Measurements from ENCODE around the gene FILIP1. TPM values are rescaled to one million over a fixed set of nuclear protein-coding genes. Genes with fewer than 3 reads are reported as not detected.

The FILIP1 gene
- total RNA-seq, 1 experiment from 2014 or later: 2.9 TPM

GRCh38 chr6:75384116-75384515 lies 109.5 kb downstream of the FILIP1 start:
- Mint-ChIP-seq H3K27ac (no peak overlapping the region), H3K4me3 (no peak overlapping the region), H3K36me3 (no peaks in the 10 kb centered on the region), H3K27me3 (ENCODE audit: low read depth) (no peaks in the 10 kb centered on the region), H3K4me1 (peaks cover 12% of the 10 kb centered on the region), H3K9me3 (0 out of 2 replicates have a peak, but pooled peaks cover 7% of the 10 kb centered on the region)
- ChIA-PET CTCF (interaction anchor here (1.2 kb wide), 1 partner anchor 100 kb away, joined by 3 read pairs; no protein-coding TSS in a partner anchor), POLR2A (interaction anchor here (0.5 kb wide), 1 partner anchor 139 kb away, joined by 3 read pairs; no protein-coding TSS in a partner anchor)
- TF ChIP-seq CBFB (CRISPR knock-in tag; IDR thresholded peaks at IDR 0.05; ENCODE audit: low read depth) (no peak), NR2C2 (CRISPR knock-in tag; IDR thresholded peaks at IDR 0.05) (no peak), MXD4 (CRISPR knock-in tag; IDR thresholded peaks at IDR 0.05; ENCODE audit: borderline replicate concordance) (no peak), ZNF219 (CRISPR knock-in tag; IDR thresholded peaks at IDR 0.05; ENCODE audit: borderline replicate concordance) (no peak), SMAD3 (CRISPR knock-in tag; IDR thresholded peaks at IDR 0.05; ENCODE audit: borderline replicate concordance) (no peak), RORB (CRISPR knock-in tag; IDR thresholded peaks at IDR 0.05) (no peak), ZNF532 (CRISPR knock-in tag; IDR thresholded peaks at IDR 0.05; ENCODE audit: borderline replicate concordance) (no peak)
- TF ChIP-seq, protein P1, sequence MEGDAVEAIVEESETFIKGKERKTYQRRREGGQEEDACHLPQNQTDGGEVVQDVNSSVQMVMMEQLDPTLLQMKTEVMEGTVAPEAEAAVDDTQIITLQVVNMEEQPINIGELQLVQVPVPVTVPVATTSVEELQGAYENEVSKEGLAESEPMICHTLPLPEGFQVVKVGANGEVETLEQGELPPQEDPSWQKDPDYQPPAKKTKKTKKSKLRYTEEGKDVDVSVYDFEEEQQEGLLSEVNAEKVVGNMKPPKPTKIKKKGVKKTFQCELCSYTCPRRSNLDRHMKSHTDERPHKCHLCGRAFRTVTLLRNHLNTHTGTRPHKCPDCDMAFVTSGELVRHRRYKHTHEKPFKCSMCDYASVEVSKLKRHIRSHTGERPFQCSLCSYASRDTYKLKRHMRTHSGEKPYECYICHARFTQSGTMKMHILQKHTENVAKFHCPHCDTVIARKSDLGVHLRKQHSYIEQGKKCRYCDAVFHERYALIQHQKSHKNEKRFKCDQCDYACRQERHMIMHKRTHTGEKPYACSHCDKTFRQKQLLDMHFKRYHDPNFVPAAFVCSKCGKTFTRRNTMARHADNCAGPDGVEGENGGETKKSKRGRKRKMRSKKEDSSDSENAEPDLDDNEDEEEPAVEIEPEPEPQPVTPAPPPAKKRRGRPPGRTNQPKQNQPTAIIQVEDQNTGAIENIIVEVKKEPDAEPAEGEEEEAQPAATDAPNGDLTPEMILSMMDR (IDR thresholded peaks at IDR 0.05): no peak
- TF ChIP-seq, protein P2, sequence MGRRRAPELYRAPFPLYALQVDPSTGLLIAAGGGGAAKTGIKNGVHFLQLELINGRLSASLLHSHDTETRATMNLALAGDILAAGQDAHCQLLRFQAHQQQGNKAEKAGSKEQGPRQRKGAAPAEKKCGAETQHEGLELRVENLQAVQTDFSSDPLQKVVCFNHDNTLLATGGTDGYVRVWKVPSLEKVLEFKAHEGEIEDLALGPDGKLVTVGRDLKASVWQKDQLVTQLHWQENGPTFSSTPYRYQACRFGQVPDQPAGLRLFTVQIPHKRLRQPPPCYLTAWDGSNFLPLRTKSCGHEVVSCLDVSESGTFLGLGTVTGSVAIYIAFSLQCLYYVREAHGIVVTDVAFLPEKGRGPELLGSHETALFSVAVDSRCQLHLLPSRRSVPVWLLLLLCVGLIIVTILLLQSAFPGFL (CRISPR knock-in tag; IDR thresholded peaks at IDR 0.05; ENCODE audit: borderline replicate concordance): no peak
- TF ChIP-seq, protein P3, sequence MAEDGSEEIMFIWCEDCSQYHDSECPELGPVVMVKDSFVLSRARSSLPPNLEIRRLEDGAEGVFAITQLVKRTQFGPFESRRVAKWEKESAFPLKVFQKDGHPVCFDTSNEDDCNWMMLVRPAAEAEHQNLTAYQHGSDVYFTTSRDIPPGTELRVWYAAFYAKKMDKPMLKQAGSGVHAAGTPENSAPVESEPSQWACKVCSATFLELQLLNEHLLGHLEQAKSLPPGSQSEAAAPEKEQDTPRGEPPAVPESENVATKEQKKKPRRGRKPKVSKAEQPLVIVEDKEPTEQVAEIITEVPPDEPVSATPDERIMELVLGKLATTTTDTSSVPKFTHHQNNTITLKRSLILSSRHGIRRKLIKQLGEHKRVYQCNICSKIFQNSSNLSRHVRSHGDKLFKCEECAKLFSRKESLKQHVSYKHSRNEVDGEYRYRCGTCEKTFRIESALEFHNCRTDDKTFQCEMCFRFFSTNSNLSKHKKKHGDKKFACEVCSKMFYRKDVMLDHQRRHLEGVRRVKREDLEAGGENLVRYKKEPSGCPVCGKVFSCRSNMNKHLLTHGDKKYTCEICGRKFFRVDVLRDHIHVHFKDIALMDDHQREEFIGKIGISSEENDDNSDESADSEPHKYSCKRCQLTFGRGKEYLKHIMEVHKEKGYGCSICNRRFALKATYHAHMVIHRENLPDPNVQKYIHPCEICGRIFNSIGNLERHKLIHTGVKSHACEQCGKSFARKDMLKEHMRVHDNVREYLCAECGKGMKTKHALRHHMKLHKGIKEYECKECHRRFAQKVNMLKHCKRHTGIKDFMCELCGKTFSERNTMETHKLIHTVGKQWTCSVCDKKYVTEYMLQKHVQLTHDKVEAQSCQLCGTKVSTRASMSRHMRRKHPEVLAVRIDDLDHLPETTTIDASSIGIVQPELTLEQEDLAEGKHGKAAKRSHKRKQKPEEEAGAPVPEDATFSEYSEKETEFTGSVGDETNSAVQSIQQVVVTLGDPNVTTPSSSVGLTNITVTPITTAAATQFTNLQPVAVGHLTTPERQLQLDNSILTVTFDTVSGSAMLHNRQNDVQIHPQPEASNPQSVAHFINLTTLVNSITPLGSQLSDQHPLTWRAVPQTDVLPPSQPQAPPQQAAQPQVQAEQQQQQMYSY (CRISPR knock-in tag; IDR thresholded peaks at IDR 0.05): no peak
- TF ChIP-seq, protein P4, sequence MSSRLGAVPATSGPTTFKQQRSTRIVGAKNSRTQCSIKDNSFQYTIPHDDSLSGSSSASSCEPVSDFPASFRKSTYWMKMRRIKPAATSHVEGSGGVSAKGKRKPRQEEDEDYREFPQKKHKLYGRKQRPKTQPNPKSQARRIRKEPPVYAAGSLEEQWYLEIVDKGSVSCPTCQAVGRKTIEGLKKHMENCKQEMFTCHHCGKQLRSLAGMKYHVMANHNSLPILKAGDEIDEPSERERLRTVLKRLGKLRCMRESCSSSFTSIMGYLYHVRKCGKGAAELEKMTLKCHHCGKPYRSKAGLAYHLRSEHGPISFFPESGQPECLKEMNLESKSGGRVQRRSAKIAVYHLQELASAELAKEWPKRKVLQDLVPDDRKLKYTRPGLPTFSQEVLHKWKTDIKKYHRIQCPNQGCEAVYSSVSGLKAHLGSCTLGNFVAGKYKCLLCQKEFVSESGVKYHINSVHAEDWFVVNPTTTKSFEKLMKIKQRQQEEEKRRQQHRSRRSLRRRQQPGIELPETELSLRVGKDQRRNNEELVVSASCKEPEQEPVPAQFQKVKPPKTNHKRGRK (CRISPR knock-in tag; IDR thresholded peaks at IDR 0.05; ENCODE audit: borderline replicate concordance): no peak
- DNase-seq (ENCODE audit: low spot score): no peak
- ATAC-seq: no peak

DNA sequence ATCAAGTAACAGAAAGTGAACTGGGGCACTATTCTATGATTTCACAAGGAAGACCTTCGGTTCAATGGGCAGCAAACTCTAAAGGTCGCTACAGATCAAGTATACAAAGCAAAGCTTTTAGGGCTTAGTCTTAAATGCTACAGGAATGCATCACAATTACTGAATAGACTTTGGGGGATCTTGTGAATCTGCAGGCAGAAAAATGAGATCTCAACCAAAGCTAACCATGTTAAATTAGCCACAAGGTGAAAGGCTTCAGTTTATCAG lies 111.0 kb downstream of the FILIP1 start:
- ChIA-PET CTCF (no interaction called here), POLR2A (no interaction called here)
- H3K27ac Mint-ChIP-seq: no peak overlapping the region
- H3K36me3 Mint-ChIP-seq: no peaks in the 10 kb centered on the region
- DNase-seq (ENCODE audit: low spot score) (no peak), ATAC-seq (no peak)
- no peak overlapping the region for H3K4me3 Mint-ChIP-seq
- H3K27me3 Mint-ChIP-seq (ENCODE audit: low read depth): no peaks in the 10 kb centered on the region
- peaks cover 19% of the 10 kb centered on the region for H3K4me1 Mint-ChIP-seq
- TF ChIP-seq GRHL2 (CRISPR knock-in tag; IDR thresholded peaks at IDR 0.05; ENCODE audit: insufficient replicate concordance, severe bottlenecking): no peak
- no peak for TF ChIP-seq EMX1 (CRISPR knock-in tag; IDR thresholded peaks at IDR 0.05)
- no peak for TF ChIP-seq OVOL2 (CRISPR knock-in tag; IDR thresholded peaks at IDR 0.05; ENCODE audit: borderline replicate concordance)
- TF ChIP-seq, protein P5, sequence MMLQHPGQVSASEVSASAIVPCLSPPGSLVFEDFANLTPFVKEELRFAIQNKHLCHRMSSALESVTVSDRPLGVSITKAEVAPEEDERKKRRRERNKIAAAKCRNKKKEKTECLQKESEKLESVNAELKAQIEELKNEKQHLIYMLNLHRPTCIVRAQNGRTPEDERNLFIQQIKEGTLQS (CRISPR knock-in tag; conservative IDR thresholded peaks at IDR 0.05): no peak
- TF ChIP-seq ELF4 (CRISPR knock-in tag; IDR thresholded peaks at IDR 0.05; ENCODE audit: low read depth): no peak
- no peak for TF ChIP-seq STAT6 (CRISPR knock-in tag; conservative IDR thresholded peaks at IDR 0.05; ENCODE audit: low read depth)
- H3K9me3 Mint-ChIP-seq: 0 out of 2 replicates have a peak, but pooled peaks cover 7% of the 10 kb centered on the region
